SU-DHL-6 (cell line): Measurements from ENCODE around the gene WDR35.

Experiments used
- H2AFZ ChIP-seq: fragments of 200-600 bp; sonication (generic); 2 replicates; pipeline ENCODE4 v1.6.1; 2014; ENCODE audit warnings: low read depth, mild to moderate bottlenecking, moderate library complexity, mixed read lengths, antibody characterized with exemption, low read length; ENCODE audit not compliant: severe bottlenecking
- H3F3A ChIP-seq: fragments of 200-600 bp; shearing (Covaris generic); 2 replicates; pipeline ENCODE4 v1.6.0; 2016; ENCODE audit warnings: antibody characterized with exemption, mild to moderate bottlenecking; ENCODE audit not compliant: insufficient read depth
- H3K27ac ChIP-seq: fragments of 200-600 bp; sonication (generic); 2 replicates; pipeline ENCODE4 v1.5.1; 2016; ENCODE audit warnings: low read depth, mild to moderate bottlenecking, low read length, moderate library complexity, mixed read lengths
- H3K27me3 ChIP-seq: fragments of 200-600 bp; sonication (generic), shearing (Covaris generic); 2 replicates; pipeline ENCODE4 v1.6.0; 2014; ENCODE audit warnings: mild to moderate bottlenecking, low read length
- H3K36me3 ChIP-seq: fragments of 200-600 bp; sonication (generic); 2 replicates; pipeline ENCODE4 v1.6.1; 2014; ENCODE audit warnings: mild to moderate bottlenecking, low read length, mixed read lengths
- H3K4me2 ChIP-seq: fragments of 300-600, 200-600 bp; shearing (Covaris generic), sonication (generic); 2 replicates; pipeline ENCODE4 v1.6.0; 2014; ENCODE audit warnings: low read length, low read depth, mild to moderate bottlenecking; ENCODE audit not compliant: poor library complexity, severe bottlenecking
- H3K4me3 ChIP-seq: fragments of 200-600 bp; sonication (generic); 2 replicates; pipeline ENCODE4 v1.5.1; 2014; ENCODE audit warnings: antibody characterized with exemption, low read length, mild to moderate bottlenecking, mixed read lengths; ENCODE audit not compliant: insufficient read depth, poor library complexity, severe bottlenecking
- H3K79me2 ChIP-seq: fragments of 200-600 bp; sonication (generic); 2 replicates; pipeline ENCODE4 v1.6.1; 2014; ENCODE audit warnings: mild to moderate bottlenecking, low read length, moderate library complexity; ENCODE audit not compliant: insufficient read depth
- H3K9ac ChIP-seq: fragments of 200-600 bp; sonication (generic); 2 replicates; pipeline ENCODE4 v1.7.0; 2014; ENCODE audit warnings: mild to moderate bottlenecking, low read length
- H3K9me2 ChIP-seq: fragments of 200-600 bp; sonication (generic); replicated peaks from 2 replicates; pipeline ENCODE4 v1.6.1; 2014; ENCODE audit warnings: low read length; ENCODE audit not compliant: insufficient read depth
- H3K9me3 ChIP-seq: fragments of 200-600 bp; sonication (generic); 2 replicates; pipeline ENCODE4 v1.6.1; 2014; ENCODE audit warnings: low read length, mixed read lengths; ENCODE audit not compliant: insufficient read depth
- H4K20me1 ChIP-seq: fragments of 200-600 bp; sonication (generic); 2 replicates; pipeline ENCODE4 v1.6.1; 2014; ENCODE audit warnings: low read depth, mild to moderate bottlenecking, antibody characterized with exemption, low read length, moderate library complexity, mixed read lengths
- CTCF ChIP-seq: fragments of 200-600 bp; sonication (generic); IDR thresholded peaks from one replicate; pipeline ENCODE4 v1.5.1; 2017; ENCODE audit warnings: antibody characterized with exemption, mild to moderate bottlenecking, low read length, moderate library complexity; ENCODE audit not compliant: insufficient read depth, poor library complexity, severe bottlenecking
- EZH2phosphoT487 ChIP-seq: fragments of 200-600 bp; sonication (generic), shearing (Covaris generic); conservative IDR thresholded peaks from 2 replicates; pipeline ENCODE4 v1.6.1; 2018; ENCODE audit warnings: mild to moderate bottlenecking, antibody characterized with exemption, low read length, moderate library complexity, mixed read lengths

WDR35 gene

GRCh38 chr2:19943189-19943588 is 46.7 kb downstream of the WDR35 start:
- no peak overlapping the region for H2AFZ ChIP-seq
- no peak overlapping the region for H3K4me2 ChIP-seq
- no peaks in the 10 kb centered on the region for H3K36me3 ChIP-seq
- TF ChIP-seq EZH2phosphoT487: no peak
- no peaks in the 10 kb centered on the region for H3K9me3 ChIP-seq
- no peaks in the 10 kb centered on the region for H3K27me3 ChIP-seq
- no peak overlapping the region for H3K9ac ChIP-seq
- no peak overlapping the region for H3K27ac ChIP-seq
- H3K9me2 ChIP-seq: no peaks in the 10 kb centered on the region
- no peaks in the 10 kb centered on the region for H3F3A ChIP-seq
- H4K20me1 ChIP-seq: no peaks in the 10 kb centered on the region
- no peaks in the 10 kb centered on the region for H3K79me2 ChIP-seq
- no peak overlapping the region for H3K4me3 ChIP-seq

- Histone ChIP-seq H3K36me3 (no peaks in the 10 kb centered on the region), H3F3A (no peaks in the 10 kb centered on the region), H4K20me1 (no peaks in the 10 kb centered on the region), H3K9me2 (no peaks in the 10 kb centered on the region), H3K27ac (no peak overlapping the region), H3K4me3 (no peak overlapping the region), H3K4me2 (no peak overlapping the region), H3K27me3 (no peaks in the 10 kb centered on the region), H2AFZ (no peak overlapping the region), H3K79me2 (no peaks in the 10 kb centered on the region), H3K9me3 (no peaks in the 10 kb centered on the region), H3K9ac (no peak overlapping the region)
- TF ChIP-seq CTCF (no peak), EZH2phosphoT487 (no peak)
Measured at GRCh38 chr2:19942199-19942598, 47.7 kb downstream of the WDR35 start.

- H3K9ac ChIP-seq: no peak overlapping the region
- H2AFZ ChIP-seq: no peak overlapping the region
- H3K27ac ChIP-seq: no peak overlapping the region
- H3K9me3 ChIP-seq: no peaks in the 10 kb centered on the region
- H3K79me2 ChIP-seq: no peaks in the 10 kb centered on the region
- H3F3A ChIP-seq: no peaks in the 10 kb centered on the region
- H3K4me2 ChIP-seq: no peak overlapping the region
- H3K4me3 ChIP-seq: no peak overlapping the region
- TF ChIP-seq EZH2phosphoT487: no peak
- no peak for TF ChIP-seq CTCF
- H3K27me3 ChIP-seq: no peaks in the 10 kb centered on the region
- H3K36me3 ChIP-seq: no peaks in the 10 kb centered on the region
- H3K9me2 ChIP-seq: no peaks in the 10 kb centered on the region
- H4K20me1 ChIP-seq: no peaks in the 10 kb centered on the region
Measured at GRCh38 chr2:19937004-19937403, 52.9 kb downstream of the WDR35 start.

GRCh38 chr2:19936203-19936602 is 53.7 kb downstream of the WDR35 start:
- H3K4me3 ChIP-seq: no peak overlapping the region
- H2AFZ ChIP-seq: no peak overlapping the region
- no peaks in the 10 kb centered on the region for H3K79me2 ChIP-seq
- no peak overlapping the region for H3K27ac ChIP-seq
- H3K4me2 ChIP-seq: no peak overlapping the region
- TF ChIP-seq EZH2phosphoT487: no peak
- TF ChIP-seq CTCF: no peak
- H3K9ac ChIP-seq: no peak overlapping the region
- H3K36me3 ChIP-seq: no peaks in the 10 kb centered on the region
- H3K9me3 ChIP-seq: no peaks in the 10 kb centered on the region
- H4K20me1 ChIP-seq: no peaks in the 10 kb centered on the region
- H3F3A ChIP-seq: no peaks in the 10 kb centered on the region
- H3K9me2 ChIP-seq: no peaks in the 10 kb centered on the region
- no peaks in the 10 kb centered on the region for H3K27me3 ChIP-seq
